ENCODE measurements around the gene CHCHD6.

Gene CHCHD6

GRCh38 chr3:126977821-126978220 lies 273.8 kb downstream of the CHCHD6 start:
- DNase-seq (ENCODE audit: low read depth): no peak
- no peak for TF ChIP-seq CTCF (IDR thresholded peaks at IDR 0.05; ENCODE audit: low read length, missing control alignments)
- no peak overlapping the region for H3K4me3 ChIP-seq (replicated peaks; ENCODE audit: low read depth, low read length)

GRCh38 chr3:126978291-126978690 lies 274.3 kb downstream of the CHCHD6 start:
- DNase-seq (ENCODE audit: low read depth): no peak
- no peak overlapping the region for H3K4me3 ChIP-seq (replicated peaks; ENCODE audit: low read depth, low read length)
- no peak for TF ChIP-seq CTCF (IDR thresholded peaks at IDR 0.05; ENCODE audit: low read length, missing control alignments)

- no peak overlapping the region for H3K4me3 ChIP-seq (replicated peaks; ENCODE audit: low read depth, low read length)
- DNase-seq (ENCODE audit: low read depth): no peak
- TF ChIP-seq CTCF (IDR thresholded peaks at IDR 0.05; ENCODE audit: low read length, missing control alignments): no peak
Measured at GRCh38 chr3:126979046-126979628, 275.1 kb downstream of the CHCHD6 start.

GRCh38 chr3:126980266-126980811 lies 276.3 kb downstream of the CHCHD6 start:
- no peak for DNase-seq (ENCODE audit: low read depth)
- H3K4me3 ChIP-seq (replicated peaks; ENCODE audit: low read depth, low read length): no peak overlapping the region
- TF ChIP-seq CTCF (IDR thresholded peaks at IDR 0.05; ENCODE audit: low read length, missing control alignments): no peak

GRCh38 chr3:126982126-126982470 lies 278.1 kb downstream of the CHCHD6 start:
- H3K4me3 ChIP-seq (replicated peaks; ENCODE audit: low read depth, low read length): peak overlapping the region; percentile 49
- DNase-seq (ENCODE audit: low read depth): no peak

GRCh38 chr3:126982471-126983175 lies 278.6 kb downstream of the CHCHD6 start, which contains the start of gene PLXNA1:
Gene PLXNA1, plus strand, starts transcription at chr3:126983115. Its CDS starts 5,479 bp downstream, at chr3:126988594.
- peak; percentile 60 for TF ChIP-seq CTCF (IDR thresholded peaks at IDR 0.05; ENCODE audit: low read length, missing control alignments)
- H3K4me3 ChIP-seq (replicated peaks; ENCODE audit: low read depth, low read length): peak within 1 kb of the TSS; percentile 68
- peak; percentile 79 for DNase-seq (ENCODE audit: low read depth)

More at GRCh38 chr3:126982126-126982470, 278.1 kb downstream of the CHCHD6 start:
- no peak for TF ChIP-seq CTCF (IDR thresholded peaks at IDR 0.05; ENCODE audit: low read length, missing control alignments)
